Thyroid gland (tissue), 4 donors: ENCODE data around the gene MSH5. TPM values are rescaled to one million over a fixed set of nuclear protein-coding genes. Genes with fewer than 3 reads are reported as not detected.

ENCODE experiments used
- DNase-seq, 2 donors: peaks; one replicate each; pipeline ENCODE4 v3.0.0-alpha.2; 2019
- H3K27ac ChIP-seq, 3 donors: fragments of 200-600 bp; sonication (generic); 1 replicate in 2 of 3; 2 replicates in 1 of 3; pipeline ENCODE4 v1.5.1; 2016 to 2019; ENCODE audit warnings: mild to moderate bottlenecking in 1 of 3, moderate library complexity in 1 of 3
- H3K27me3 ChIP-seq: fragments of 200-600 bp; sonication (generic); one replicate; pipeline ENCODE4 v1.5.1; 2019
- H3K36me3 ChIP-seq, 2 donors: fragments of 200-600 bp; sonication (generic); one replicate each; pipeline ENCODE4 v1.5.1; 2016 to 2019
- H3K4me1 ChIP-seq, 2 donors: fragments of 200-600 bp; sonication (generic); one replicate each; pipeline ENCODE4 v1.5.1; 2017 to 2019
- H3K4me3 ChIP-seq, 3 donors: fragments of 200-600 bp; sonication (generic); replicated peaks in 1 of 3; 1 replicate in 2 of 3; 2 replicates in 1 of 3; pipeline ENCODE4 v1.5.1; 2016; ENCODE audit warnings: mild to moderate bottlenecking in 1 of 3
- H3K9me3 ChIP-seq: fragments of 200-600 bp; sonication (generic); one replicate; pipeline ENCODE4 v1.5.1; 2017
- POLR2A ChIP-seq, 2 donors: fragments of 450-650 bp; IDR thresholded peaks; one replicate each; pipeline ENCODE4 v1.6.1; 2017; ENCODE audit warnings: antibody characterized with exemption in 2 of 2, mild to moderate bottlenecking in 2 of 2, moderate library complexity in 1 of 2
- WGBS, 2 donors: methylation state at CpG; one replicate each; pipeline ENCODE4 v1.1.5; 2017; 5-methylcytosine and 5-hydroxymethylcytosine counted together
- intact Hi-C: fragments of 100-400 bp; cut with DNase I; formaldehyde crosslinking; loops from one replicate; pipeline ENCODE4 v1.15.1; 2023
- total RNA-seq, 4 donors: library from RNA; depleted of rRNA; stranded (reverse); fragments of >200 nt; gene quantifications; one replicate each; pipeline ENCODE4 v1.2.3, GENCODE V29; 2016
- TF ChIP-seq, protein P1 (sequence below), 6 experiments: fragments of 200-600 bp in 3 of 6; fragments of 450-650 bp in 3 of 6; sonication (generic) in 3 of 6; IDR thresholded peaks; one replicate each; pipeline ENCODE4 v1.5.1; 2016 to 2019; ENCODE audit warnings: antibody characterized with exemption in 6 of 6, mild to moderate bottlenecking in 2 of 6, inconsistent platforms in 1 of 6, moderate library complexity in 1 of 6

The MSH5 gene
- total RNA-seq, 4 donors from 2014 or later: 5.6 to 11.2 (median 7.2) TPM

DNA sequence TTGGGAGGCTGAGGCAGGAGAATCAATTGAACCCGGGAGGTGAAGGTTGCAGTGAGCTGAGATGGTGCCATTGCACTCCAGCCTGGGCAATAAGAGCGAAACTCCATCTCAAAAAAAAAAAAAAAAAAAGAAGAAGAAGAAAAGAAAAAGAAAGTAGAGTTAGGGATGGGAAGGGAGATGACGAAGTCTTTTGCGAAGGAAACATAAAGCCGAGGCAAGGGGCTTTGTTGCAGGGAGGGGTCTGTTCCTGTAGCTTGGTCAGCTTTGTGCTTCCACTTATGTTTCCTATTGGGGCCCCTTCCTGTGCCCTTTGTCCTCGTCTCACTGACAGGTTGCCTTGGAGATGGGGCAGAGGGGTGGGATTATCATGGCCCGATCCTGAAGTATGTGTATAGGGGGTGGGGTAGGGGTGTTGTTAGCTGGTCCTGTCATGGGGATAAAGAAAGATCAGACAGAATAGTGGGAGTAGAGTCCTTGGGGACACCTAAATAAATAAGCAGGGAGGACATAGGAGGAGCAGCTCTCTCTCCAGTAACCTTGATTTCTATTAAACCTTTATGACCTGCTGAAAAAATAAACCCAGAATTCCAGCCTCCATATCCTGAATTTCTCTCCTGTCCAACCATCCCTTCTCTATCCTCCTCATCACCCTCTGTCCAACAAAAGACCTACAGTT is 2.4 kb upstream of the MSH5 start:
- 51 to 55% methylated on average over 7 of the region's 7 CpGs for WGBS, 2 donors
- Histone ChIP-seq H3K4me3 (no peak overlapping the region), H3K36me3 (peaks cover 15 to 20% of the 10 kb centered on the region in 2 donors), H3K4me1 (peaks cover 26 to 42% of the 10 kb centered on the region in 2 donors), H3K27me3 (no peaks in the 10 kb centered on the region), H3K9me3 (no peaks in the 10 kb centered on the region), H3K27ac (peak overlapping the region in 2 of 3 donors; percentile 82 to 90)
- DNase-seq: no peak
- TF ChIP-seq, protein P1, sequence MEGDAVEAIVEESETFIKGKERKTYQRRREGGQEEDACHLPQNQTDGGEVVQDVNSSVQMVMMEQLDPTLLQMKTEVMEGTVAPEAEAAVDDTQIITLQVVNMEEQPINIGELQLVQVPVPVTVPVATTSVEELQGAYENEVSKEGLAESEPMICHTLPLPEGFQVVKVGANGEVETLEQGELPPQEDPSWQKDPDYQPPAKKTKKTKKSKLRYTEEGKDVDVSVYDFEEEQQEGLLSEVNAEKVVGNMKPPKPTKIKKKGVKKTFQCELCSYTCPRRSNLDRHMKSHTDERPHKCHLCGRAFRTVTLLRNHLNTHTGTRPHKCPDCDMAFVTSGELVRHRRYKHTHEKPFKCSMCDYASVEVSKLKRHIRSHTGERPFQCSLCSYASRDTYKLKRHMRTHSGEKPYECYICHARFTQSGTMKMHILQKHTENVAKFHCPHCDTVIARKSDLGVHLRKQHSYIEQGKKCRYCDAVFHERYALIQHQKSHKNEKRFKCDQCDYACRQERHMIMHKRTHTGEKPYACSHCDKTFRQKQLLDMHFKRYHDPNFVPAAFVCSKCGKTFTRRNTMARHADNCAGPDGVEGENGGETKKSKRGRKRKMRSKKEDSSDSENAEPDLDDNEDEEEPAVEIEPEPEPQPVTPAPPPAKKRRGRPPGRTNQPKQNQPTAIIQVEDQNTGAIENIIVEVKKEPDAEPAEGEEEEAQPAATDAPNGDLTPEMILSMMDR (IDR thresholded peaks at IDR 0.05): no peak
- TF ChIP-seq POLR2A (IDR thresholded peaks at IDR 0.05): no peak
- intact Hi-C loops: loop anchor here (5.0 kb wide), 1 partner anchor 35 kb away; the partner anchor contains the start of gene ABHD16A

DNA sequence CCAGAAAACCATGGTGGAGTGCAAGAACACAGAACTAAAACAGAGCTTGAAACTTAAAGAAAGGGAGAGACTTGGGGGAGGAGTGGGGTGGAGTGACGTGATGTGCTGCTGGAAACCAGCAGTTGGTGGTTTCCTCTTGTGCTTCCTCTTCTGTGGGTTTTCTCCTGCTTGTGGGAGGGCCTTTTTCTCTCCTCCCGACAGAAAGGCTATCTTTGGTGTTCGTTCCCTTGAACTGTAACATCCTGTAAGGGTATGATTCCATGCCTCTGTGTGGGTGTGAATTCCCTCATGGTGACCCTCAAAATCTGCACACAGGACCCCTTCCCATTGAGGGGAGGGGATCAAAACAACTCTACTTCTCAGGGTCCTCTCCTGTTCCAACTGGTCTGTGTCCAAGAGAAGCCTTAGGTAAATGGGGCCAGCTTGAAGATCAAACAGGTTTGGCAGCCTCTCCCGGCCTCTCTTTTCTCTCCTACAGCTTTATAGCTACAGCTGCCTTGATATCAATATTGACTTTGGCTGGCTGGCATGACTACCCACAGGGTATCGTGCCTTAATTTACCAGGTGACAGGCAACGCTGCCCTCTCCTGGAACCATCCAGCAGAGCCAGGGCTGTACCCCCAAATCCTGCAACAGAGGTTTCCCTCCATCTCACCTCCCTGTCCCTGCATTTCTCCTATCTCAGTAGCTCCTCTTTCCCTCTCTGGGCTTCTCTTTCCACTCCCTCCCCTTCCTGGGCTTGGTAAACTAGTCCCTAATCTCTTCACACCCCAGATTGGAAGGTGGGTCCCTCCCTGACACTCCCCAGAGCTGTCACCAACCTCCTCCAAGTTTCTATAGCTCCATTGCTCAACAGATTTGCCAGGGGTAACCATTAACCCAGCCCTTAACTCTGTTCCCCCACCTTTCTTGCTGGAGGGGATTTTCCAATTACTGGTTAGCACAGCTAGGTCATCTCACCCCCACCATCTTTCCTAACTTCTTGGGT is 1.5 kb upstream of the MSH5 start:
- Histone ChIP-seq H3K4me1 (peaks cover 26 to 42% of the 10 kb centered on the region in 2 donors), H3K4me3 (no peak overlapping the region), H3K27me3 (no peaks in the 10 kb centered on the region), H3K9me3 (no peaks in the 10 kb centered on the region), H3K36me3 (peaks cover 7 to 11% of the 10 kb centered on the region in 2 donors), H3K27ac (peak overlapping the region; percentile 27 to 82 (median 64))
- TF ChIP-seq, protein P1 (IDR thresholded peaks at IDR 0.05): no peak
- peak in 1 of 2 donors; percentile 22 for TF ChIP-seq POLR2A (IDR thresholded peaks at IDR 0.05)
- no peak for DNase-seq
- WGBS, 2 donors: 16 to 19% methylated on average over 6 of the region's 6 CpGs
- intact Hi-C loops: loop anchor here (5.0 kb wide), 1 partner anchor 36 kb away; the partner anchor contains the start of gene ABHD16A

- peak overlapping the region; percentile 19 to 48 (median 33) for H3K4me3 ChIP-seq
- intact Hi-C loops: no loop called here
These were observed 805 bp downstream of the MSH5 start for GRCh38 chr6:31740397-31741223.

GRCh38 chr6:31741815-31742214 is 2.0 kb downstream of the MSH5 start:
- 93 to 96% methylated on average over 2 of the region's 2 CpGs for WGBS, 2 donors
- Histone ChIP-seq H3K4me3 (no peak overlapping the region), H3K27me3 (no peaks in the 10 kb centered on the region), H3K4me1 (peaks cover 10 to 26% of the 10 kb centered on the region in 2 donors), H3K36me3 (no peaks in the 10 kb centered on the region), H3K9me3 (no peaks in the 10 kb centered on the region), H3K27ac (no peak overlapping the region)
- no peak for DNase-seq
- TF ChIP-seq, protein P1 (IDR thresholded peaks at IDR 0.05): no peak
- no peak for TF ChIP-seq POLR2A (IDR thresholded peaks at IDR 0.05)
- intact Hi-C loops: no loop called here

More at GRCh38 chr6:31740397-31741223, 805 bp downstream of the MSH5 start:
- Histone ChIP-seq H3K27ac (peak overlapping the region in 1 of 3 donors; percentile 11), H3K4me1 (peaks cover 13 to 29% of the 10 kb centered on the region in 2 donors), H3K36me3 (no peaks in the 10 kb centered on the region), H3K27me3 (no peaks in the 10 kb centered on the region), H3K9me3 (no peaks in the 10 kb centered on the region)
- peak; percentile 26 to 35 for DNase-seq
- TF ChIP-seq, protein P1 (IDR thresholded peaks at IDR 0.05): no peak
- TF ChIP-seq POLR2A (IDR thresholded peaks at IDR 0.05): no peak
- 10 to 13% methylated on average over 29 of the region's 29 CpGs for WGBS, 2 donors
